ENCODE measurements around the gene IL16. TPM values are rescaled to one million over a fixed set of nuclear protein-coding genes. Genes with fewer than 3 reads are reported as not detected.

IL16 gene
- total RNA-seq, 1 experiment from 2014 or later: not detected

DNA sequence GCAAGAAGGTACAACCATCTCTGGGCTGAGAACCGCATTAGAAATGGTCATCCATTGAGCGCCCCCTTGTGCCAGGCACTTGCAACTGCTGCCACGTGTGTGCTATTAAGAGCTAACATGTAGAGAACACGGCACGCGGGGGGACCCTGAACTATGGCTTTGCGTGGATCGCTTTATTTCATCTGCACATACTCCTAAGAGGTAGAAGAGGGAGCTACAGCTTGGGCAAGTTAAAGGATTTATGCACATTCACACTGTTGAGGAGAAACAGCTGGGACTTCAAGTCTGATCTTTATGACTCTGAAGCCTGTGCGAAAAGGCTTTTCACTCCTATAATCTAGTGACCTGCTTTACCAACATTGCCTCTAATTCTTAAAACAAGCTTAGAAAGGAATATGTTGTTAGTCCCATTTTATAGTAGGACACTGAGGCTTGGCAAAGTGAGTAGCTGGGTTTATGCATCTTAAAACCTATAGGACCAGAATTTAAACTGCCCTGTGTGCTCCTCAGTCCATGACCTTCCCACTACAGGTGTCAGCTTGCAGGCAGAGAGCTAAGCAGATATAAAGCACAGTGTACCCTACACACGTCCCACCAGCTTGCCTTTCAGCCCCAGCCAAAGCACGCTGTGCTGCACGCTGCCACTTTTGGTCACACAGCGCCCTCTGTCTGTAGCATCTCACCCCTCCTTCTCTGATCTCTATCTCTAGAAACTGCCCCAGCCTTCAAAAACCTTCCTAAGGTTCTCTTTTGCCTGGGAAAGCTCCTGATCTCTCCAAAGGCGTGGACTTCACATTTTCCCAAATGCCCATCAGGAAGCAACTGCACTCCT, 69.5 kb downstream of the IL16 start:
- peak; percentile 46 for DNase-seq (ENCODE audit: low read depth)

DNA sequence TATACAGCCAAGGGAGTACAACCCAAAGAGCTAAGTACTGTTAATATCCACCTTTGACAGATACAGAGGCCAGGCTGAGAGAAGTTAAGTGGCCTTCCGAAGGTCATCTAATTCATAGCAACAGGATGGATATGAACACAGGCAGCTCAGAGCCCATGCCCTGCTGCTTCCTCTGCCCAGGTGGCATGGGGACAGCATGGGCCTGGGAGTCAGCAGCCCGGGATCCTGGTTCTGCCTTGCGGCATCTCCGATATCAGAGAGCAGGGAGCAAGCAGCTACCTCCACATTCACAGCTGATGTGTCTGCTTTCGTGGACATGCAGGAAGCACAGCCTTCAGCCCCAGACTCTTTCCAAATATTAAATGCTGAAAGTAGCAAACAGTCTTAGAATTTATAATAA, 71.7 kb downstream of the IL16 start:
- in situ Hi-C loops (cut with HindIII; ENCODE audit: low pct_unique_long_range_greater_than_20kb, low sequenced_read_pairs): no loop called here
- no peak for DNase-seq (ENCODE audit: low read depth)

More for the DNA sequence above, 69.5 kb downstream of the IL16 start:
- in situ Hi-C loops (cut with HindIII; ENCODE audit: low pct_unique_long_range_greater_than_20kb, low sequenced_read_pairs): no loop called here

DNA sequence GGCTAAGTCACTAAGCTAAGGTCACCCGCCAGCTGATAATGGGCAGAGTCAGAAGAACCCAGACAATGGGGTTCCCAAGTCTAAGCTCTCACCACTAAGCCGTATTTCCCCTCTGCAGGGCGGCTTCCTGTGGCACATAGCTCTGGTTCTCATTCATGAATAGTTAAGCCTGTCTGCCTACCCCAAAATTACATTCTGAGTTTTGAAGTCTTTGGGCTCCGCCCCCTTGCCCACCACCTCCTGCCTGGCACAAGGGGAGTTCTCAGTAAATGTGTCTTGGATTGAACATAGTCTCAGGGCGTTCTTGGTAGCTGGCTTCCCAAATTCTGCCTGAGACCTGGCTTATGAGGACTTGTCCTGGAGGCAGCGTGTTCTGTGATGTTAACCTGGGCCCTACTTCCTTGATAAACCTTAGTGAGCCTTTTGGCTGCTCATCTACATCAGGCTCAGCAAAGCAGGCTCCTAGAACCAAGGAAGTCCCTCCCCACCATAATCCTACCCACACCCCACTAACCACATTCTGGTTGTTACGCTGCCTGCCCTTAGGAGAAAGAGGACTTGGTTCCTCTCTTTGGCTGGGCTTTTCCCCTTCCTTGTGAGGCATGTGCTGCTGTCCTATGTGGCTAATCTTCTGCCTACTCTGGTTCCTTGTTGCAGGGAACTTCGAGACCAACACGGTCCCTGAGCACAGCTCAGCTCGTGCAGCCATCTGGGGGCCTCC, 72.4 kb downstream of the IL16 start:
- DNase-seq (ENCODE audit: low read depth): no peak
- in situ Hi-C loops (cut with HindIII; ENCODE audit: low pct_unique_long_range_greater_than_20kb, low sequenced_read_pairs): no loop called here

DNA sequence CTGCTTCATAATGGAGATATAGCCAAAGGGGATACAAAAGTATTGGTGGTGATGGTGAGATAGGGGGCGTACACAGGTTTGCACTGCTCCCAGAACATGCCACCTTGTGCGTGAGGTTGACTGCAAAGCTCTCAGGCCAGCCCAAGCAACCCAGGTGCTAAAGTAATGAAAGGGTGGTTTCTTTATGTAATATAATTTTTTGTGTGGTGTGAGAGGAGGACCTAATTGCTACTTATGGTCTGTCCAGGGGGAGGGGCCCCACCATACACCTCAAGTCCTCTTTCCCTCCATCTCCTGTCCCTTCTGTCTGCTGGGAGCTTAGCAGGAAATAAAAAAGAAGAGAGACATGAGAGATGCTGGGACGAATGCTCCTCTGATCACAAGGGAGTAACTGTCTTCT, 73.5 kb downstream of the IL16 start:
- DNase-seq (ENCODE audit: low read depth): no peak
- in situ Hi-C loops (cut with HindIII; ENCODE audit: low pct_unique_long_range_greater_than_20kb, low sequenced_read_pairs): no loop called here

- DNase-seq (ENCODE audit: low read depth): no peak
- in situ Hi-C loops (cut with HindIII; ENCODE audit: low pct_unique_long_range_greater_than_20kb, low sequenced_read_pairs): no loop called here
These were observed 74.3 kb downstream of the IL16 start for GRCh38 chr15:81270781-81271491.

- DNase-seq (ENCODE audit: low read depth): no peak
- in situ Hi-C loops (cut with HindIII; ENCODE audit: low pct_unique_long_range_greater_than_20kb, low sequenced_read_pairs): no loop called here
These were observed 75.3 kb downstream of the IL16 start for GRCh38 chr15:81271761-81272644.

DNA sequence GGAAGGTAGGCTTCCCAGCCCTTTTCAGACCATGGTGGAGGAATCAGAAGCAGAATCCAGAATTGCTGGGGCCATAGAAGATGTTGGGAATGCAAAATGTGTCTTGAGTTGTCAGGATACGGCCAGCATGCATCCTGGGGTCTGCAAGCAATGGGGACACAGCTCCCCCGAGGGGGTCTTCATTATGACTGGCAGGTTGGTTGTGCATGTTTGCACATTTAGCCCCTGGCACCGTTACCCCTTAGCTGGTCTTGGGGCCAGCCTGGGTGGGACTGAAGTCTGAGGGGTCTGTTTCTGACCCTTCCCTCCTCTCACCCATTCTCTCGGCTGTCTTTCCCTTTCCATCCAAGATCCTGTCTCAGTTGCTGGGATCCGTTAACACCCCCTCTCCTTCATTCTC, 76.5 kb downstream of the IL16 start:
- DNase-seq (ENCODE audit: low read depth): no peak
- in situ Hi-C loops (cut with HindIII; ENCODE audit: low pct_unique_long_range_greater_than_20kb, low sequenced_read_pairs): no loop called here

DNA sequence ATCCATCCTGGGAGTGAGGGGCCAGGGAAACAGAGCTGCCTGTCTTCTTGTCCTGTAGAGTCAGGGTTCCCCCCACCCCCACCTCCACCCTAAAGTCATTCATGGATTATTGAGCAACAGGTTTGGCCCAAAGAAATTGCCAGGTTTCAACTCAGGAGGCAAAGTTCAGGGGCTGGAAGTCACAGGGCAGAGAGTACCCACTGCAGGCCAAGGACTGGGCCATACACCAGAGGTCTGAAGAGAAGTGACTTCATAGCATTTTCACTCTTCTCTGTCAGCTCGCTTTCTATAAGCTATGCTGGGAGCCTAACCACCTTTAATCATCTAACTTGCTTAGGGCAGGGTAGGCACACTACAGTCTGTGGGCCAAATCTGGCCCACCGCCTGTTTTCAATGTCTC, 77.2 kb downstream of the IL16 start:
- in situ Hi-C loops (cut with HindIII; ENCODE audit: low pct_unique_long_range_greater_than_20kb, low sequenced_read_pairs): no loop called here
- DNase-seq (ENCODE audit: low read depth): no peak

DNA sequence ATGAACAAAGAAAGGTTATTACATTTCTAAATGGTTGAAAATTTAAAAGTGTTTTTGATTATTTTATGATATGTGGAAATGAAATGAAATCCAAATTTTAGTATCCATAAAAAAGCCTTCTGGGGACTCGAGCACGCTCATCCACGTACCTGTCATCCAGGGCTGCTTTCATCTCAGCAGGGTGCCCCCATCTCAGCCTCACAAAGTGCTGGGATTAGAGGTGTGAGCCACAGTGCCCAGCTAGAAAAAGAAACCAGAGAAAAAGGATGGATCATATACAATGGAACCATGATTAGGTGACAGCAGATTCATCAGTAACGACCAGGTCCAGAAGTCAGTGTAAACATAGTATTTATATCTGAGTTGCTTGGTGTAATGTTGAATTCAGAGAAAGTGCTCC, 77.6 kb downstream of the IL16 start:
- in situ Hi-C loops (cut with HindIII; ENCODE audit: low pct_unique_long_range_greater_than_20kb, low sequenced_read_pairs): no loop called here
- DNase-seq (ENCODE audit: low read depth): no peak

DNA sequence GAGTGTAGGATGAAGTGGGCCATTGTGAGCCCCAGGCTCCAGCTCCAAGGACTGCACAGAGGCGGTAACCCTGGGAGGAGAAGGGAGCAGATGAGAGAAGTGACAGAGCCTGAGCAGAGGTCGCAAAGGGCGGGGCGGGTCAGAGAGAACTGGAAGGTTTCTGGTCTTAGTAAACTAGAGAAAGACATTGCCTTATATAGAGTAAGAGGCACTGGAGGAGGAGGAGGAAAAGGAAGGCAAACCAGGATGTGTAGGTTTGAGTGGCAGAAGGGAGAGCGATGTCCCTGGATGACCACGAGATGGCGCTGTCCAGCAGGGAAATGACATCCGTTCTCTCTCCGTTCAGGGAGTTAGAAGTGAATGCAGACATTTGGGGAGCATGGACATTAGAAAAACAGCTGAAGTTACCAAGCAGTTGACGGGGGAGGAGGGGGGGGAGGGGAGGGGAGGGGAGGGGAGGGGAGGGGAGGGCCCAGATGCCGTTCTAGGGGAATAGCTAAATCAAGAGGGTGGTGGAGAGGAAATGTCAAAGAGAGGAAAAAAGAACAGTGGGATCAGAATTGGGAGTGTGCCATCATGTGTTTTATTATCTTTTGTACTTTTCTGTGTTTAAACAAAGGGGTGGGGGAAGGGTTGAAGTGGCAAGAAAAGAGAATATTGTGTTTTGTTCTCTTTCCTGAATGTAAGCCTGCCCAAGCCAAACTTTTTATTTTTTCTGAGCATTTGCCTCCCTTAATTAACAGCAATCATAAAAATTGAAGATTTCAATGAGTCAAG, 78.4 kb downstream of the IL16 start:
- peak; percentile 61 for DNase-seq (ENCODE audit: low read depth)
- in situ Hi-C loops (cut with HindIII; ENCODE audit: low pct_unique_long_range_greater_than_20kb, low sequenced_read_pairs): no loop called here

DNA sequence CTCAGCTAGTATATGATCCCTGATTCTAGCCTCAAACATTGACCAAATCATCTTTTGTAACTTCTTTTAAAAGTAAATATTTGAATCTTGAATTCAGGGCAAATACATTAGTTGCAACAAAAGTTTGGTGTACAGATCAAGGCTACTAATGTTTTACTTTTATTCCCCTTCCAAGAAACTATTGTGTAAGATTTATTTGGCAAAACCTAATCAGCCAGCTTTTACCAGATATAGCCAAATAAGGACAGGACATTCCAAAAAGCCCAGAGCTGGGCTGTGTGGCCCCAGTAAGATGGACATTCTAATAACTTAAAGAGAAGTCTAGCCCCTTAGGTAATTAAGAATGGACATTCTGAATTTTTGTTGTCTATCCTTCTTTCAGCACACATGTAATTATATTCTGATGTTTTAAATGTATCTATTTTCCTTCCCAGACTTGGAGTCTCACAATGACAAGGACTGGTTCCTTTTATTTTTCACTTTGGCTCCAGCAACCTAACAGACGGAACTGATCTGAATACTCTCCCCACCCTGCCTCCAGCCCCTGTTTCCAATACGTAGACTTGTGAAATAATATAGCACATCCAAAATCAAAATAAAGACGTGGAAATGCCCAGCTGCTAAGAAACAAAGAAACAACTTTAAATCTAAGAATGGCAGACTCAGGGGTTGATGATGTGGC, 79.2 kb downstream of the IL16 start:
- no peak for DNase-seq (ENCODE audit: low read depth)
- in situ Hi-C loops (cut with HindIII; ENCODE audit: low pct_unique_long_range_greater_than_20kb, low sequenced_read_pairs): no loop called here

DNA sequence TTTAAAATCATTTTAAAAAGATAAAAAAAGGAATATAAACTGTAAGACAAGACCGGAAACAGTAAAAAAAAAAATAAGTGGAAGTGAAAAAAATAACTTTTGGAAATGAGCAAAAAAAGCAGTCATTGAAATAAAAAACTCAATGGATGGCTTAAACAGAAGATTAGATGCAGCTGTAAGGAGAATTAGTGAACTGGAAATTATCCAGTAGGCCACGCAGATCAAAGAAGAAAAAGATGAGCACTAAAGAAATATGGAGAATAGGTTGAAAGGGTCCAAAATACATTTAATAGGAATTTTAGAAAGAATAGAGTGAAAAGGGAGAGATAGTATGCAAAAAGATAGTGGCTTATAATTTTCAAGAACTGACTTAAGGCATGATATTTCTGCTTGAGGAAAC, 80.3 kb downstream of the IL16 start:
- DNase-seq (ENCODE audit: low read depth): no peak
- in situ Hi-C loops (cut with HindIII; ENCODE audit: low pct_unique_long_range_greater_than_20kb, low sequenced_read_pairs): no loop called here

DNA sequence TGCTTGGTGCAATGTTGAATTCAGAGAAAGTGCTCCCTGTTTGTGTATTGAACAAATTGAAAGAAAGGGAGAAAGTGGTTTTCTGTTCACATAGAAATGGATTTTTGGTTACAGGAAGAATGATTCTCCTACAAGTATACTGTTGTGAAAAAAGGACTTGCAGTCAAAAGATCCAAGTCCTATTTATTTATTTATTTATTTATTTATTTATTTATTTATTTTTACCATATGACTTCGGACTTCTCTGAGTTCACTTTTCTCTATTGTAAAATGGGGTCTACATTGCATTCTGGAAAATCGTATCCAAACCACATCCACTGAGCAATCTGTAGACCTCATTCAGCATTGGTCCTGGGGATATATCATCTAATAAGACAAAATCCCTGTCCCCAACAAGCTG, 81.2 kb downstream of the IL16 start:
- no peak for DNase-seq (ENCODE audit: low read depth)
- in situ Hi-C loops (cut with HindIII; ENCODE audit: low pct_unique_long_range_greater_than_20kb, low sequenced_read_pairs): no loop called here

GRCh38 chr15:81278306-81279029, 81.8 kb downstream of the IL16 start:
- in situ Hi-C loops (cut with HindIII; ENCODE audit: low pct_unique_long_range_greater_than_20kb, low sequenced_read_pairs): no loop called here
- no peak for DNase-seq (ENCODE audit: low read depth)

- in situ Hi-C loops (cut with HindIII; ENCODE audit: low pct_unique_long_range_greater_than_20kb, low sequenced_read_pairs): no loop called here
- DNase-seq (ENCODE audit: low read depth): peak; percentile 57
These were observed 83.2 kb downstream of the IL16 start for GRCh38 chr15:81279621-81280485.
